GM21360 (cell line): ENCODE measurements around the gene ZNF322.

Experiments
- ATAC-seq: cut with Tn5 transposase; IDR thresholded peaks from one replicate; pipeline ENCODE4 v1.9.1; 2021; ENCODE audit warnings: mild to moderate bottlenecking, moderate library complexity; ENCODE audit not compliant: unreplicated experiment

ZNF322 gene

DNA sequence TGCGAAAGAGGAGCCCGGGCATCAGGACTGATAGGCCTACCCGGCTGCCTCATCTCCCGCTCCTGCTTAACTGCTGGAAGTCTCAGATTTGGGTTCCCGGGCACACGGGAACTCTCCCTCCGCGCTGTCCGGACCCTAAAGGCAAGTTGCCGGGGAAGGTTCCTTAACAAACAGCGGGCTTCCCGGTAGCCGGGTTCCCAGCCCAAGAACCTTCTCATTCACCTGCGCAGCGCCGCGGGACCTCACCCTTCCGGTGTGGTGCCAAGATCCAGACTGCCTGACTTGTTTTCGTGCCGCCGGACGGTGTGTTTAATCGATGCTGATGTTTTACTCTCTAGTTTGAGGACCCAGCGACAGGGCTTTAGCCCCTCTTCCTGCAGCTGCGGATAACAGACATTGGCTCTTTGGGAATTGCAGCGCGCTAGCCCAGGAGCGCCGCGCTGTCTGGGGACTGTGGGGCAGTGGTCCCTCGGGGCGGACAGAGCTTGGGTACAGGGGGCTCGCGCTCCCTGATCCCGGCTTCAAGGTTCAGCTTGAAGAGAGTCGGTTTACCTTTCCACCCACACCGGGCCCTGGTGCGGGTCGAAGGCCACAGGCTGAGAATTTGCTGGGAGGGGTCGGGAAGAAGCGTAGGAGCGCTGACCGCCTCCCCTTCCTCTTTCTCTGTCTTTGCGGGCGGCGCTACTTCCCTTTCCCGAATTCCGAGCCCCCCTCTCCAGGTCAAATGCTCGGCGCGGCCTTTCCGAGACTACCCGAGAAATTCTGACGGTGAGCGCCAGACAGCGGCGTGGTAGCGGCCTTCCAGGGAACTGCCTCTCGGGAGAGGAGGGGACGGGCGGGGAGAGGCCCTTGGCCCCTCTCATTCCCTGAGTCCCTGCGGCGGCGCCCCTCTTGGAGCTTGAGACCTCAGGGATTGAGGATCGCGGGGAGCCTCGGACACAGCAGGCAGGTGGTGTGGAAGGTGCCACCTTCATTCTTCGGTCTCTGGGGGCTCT lies 45.6 kb downstream of the ZNF322 start:
- no peak for ATAC-seq

DNA sequence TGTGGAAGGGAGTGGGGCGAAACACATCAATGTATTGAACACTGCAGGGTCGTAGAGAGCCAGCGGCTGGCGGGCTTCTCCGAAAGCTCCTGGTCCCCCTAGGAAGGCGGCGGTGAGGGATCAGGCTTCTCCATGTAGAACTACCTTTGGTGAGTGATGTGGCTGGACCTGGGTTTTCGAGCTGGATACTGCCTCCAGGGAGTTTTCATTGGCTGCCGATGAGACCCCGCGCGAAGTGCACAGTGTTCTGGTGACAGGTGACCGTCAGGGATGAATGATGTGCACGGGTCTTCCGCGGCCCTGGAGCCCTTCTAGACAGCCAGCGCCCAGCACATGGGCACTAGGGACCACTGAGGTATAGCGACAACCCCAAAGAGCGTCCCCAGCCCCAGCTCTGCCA lies 46.3 kb downstream of the ZNF322 start:
- ATAC-seq: no peak

DNA sequence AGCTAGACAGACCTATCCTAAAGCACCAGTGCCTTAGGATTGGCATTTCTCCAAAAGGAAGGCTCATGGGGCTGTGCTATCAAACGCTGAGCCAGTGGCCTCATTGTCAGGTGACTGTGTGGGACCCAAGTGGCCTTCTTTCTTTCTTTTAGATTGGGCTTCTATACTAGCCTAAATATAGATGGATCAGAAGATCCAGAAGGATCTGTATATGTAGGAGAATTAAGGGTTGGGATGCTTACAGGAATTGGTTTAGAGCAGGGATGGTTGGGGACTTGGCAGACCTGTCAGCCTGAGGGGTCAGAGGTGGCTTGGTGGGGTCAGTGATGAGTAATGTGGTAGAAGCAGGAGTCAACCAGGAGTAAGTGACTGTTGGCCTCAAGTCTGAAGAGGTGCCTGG lies 47.9 kb downstream of the ZNF322 start:
- no peak for ATAC-seq

DNA sequence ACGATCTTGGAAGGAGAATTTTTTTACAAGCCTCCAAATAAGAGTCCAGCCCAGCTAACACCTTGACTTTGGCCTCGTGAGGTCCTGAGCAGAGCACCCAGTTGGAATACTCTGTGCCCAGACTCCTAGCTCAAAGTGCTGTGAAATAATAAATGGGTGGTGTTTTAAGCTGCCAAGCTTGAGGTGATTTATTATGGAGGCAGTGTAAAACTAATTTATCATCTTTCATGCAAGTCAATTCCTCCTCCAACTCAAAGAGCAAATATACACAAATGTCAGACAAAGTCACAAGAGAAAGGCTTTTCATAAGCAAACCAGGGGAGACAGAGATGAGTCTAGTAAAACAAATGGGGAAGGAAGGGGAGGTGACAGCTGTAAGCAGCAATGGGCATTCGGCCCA lies 50.1 kb downstream of the ZNF322 start:
- ATAC-seq: no peak

- no peak for ATAC-seq
Measured at GRCh38 chr6:26607434-26608230, 51.9 kb downstream of the ZNF322 start.

- no peak for ATAC-seq
Measured at GRCh38 chr6:26604797-26605196, 54.7 kb downstream of the ZNF322 start.

DNA sequence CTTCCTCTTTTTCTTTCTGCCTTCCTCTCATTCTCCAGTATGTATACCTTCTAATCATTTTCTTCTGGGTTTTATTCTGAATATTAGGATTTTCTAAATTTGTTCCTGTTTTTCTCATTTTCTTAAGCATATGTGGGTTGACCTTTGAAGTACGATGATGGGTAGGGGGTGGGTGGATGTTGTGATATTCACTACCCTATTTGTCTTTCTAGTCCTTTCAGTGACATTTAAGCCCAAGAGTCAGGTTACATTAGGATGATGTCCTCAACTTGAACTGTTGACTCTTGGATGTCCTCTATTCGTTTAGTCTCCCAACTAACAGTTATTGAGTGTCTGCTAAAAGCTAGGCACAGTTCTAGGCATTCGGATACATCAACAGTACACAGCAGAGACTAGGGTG lies 55.5 kb downstream of the ZNF322 start:
- ATAC-seq: no peak

DNA sequence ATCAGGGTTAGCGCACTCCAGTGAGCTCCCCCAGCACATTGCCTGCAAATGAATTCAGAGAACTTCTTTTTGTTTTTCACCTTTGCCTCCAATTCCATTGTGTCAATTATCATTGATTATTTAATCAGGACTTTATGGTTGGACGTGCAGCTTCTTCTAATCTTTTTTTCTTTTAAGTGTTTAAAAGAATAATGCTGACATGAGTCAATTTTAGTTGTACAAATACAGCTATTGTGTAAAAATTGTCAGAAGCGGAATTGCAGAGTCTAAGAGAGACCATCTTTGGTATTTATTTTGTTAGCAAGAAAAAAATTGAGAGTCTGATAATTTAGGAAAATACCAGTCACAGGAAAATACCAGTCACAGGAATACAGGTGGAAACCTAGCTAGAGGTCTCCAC lies 57.3 kb downstream of the ZNF322 start:
- ATAC-seq: no peak

DNA sequence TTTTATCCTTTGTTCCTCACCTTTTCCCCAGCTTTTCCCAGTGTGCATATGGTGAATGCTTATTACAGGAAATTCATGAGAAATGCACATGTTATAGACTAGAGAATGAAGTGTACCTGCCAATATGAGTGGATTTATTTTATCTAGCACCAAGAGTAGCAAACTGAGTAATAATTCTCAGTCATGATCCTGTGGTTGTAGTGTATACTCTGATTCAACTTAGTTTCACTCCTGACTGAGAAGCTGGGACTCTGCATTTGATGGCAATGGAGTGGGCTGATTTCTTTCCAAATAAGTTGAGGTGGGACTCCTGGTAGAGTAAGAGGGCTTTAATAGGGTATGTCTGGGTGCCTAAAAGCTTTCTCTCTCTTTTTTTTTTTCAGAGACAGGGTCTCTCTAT lies 58.8 kb downstream of the ZNF322 start:
- no peak for ATAC-seq

- ATAC-seq: no peak
Measured at GRCh38 chr6:26599591-26599990, 60.0 kb downstream of the ZNF322 start.

DNA sequence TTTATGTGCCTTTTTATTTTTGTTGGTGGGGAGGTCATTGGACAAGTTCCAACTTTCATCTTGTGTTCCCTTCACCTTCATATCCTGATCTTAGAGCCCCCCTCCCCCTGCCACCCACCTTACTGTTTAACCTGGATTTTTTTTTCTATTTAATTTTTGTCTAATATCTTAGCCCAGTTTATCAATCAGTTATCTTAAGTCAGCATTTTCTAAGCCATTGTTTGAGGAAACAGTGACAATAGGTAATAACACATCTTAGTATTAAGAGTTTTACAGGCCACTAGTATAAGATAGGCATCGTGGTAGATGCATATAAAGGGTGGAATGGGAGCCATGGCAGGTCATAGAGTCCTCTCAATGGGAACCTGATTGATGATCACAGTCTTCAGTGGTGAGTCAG lies 60.4 kb downstream of the ZNF322 start:
- ATAC-seq: no peak

DNA sequence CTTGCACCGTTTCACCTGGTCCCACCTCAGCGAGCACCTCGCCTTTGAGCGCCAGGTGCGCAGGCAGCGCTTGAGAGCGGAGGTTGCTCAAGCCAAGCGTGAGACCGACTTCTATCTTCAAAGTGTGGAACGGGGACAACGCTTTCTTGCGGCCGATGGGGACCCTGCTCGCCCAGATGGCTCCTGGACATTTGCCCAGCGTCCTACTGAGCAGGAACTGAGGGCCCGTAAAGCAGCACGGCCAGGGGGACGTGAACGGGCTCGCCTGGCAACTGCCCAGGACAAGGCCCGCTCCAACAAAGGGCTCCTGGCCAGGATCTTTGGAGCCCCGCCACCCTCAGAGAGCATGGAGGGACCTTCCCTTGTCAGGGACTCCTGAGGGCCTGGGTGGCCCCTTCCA lies 61.3 kb downstream of the ZNF322 start:
- no peak for ATAC-seq

- ATAC-seq: no peak
Measured at GRCh38 chr6:26597821-26598220, 61.7 kb downstream of the ZNF322 start.

- ATAC-seq: no peak
Measured at GRCh38 chr6:26597389-26597766, 62.2 kb downstream of the ZNF322 start.

DNA sequence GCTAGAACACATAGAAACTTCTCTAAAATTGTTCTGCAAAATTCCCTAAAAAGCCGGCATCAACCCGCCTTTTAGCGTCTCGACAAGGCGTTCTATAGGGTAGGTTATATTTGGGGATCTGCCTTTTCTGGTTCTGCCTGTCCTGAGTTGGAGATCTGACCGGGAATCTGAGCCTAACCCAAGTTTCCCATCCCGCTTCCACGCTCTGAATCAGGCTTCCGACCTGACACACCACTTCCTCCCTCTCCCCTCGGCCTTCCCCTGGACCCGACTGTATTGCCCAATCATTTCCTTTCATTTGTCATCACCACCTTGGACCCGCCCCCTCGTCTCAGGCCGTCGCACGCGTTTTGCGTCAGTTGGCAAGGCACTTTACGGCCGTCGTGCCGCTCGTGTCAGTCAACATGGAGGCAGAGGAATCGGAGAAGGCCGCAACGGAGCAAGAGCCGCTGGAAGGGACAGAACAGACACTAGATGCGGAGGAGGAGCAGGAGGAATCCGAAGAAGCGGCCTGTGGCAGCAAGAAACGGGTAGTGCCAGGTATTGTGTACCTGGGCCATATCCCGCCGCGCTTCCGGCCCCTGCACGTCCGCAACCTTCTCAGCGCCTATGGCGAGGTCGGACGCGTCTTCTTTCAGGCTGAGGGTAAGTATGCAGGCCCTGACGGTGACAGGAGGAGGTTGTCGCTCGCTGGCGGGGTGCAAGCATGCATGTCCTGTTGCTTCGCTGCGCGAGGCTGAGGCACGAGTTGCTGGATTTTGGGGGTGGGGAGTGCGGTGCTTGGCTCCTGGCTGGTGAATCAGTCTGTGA lies 62.8 kb downstream of the ZNF322 start, which contains the start of gene ABT1:
Gene ABT1 (plus strand): TSS at position 375 of the 810 bp plus-strand sequence. CDS start 30 bp downstream, at position 405.
- ATAC-seq: peak; percentile 74

- ATAC-seq: peak; percentile 55
Measured at GRCh38 chr6:26595669-26596269, 63.8 kb downstream of the ZNF322 start.

- no peak for ATAC-seq
Measured at GRCh38 chr6:26594730-26595632, 64.6 kb downstream of the ZNF322 start.

DNA sequence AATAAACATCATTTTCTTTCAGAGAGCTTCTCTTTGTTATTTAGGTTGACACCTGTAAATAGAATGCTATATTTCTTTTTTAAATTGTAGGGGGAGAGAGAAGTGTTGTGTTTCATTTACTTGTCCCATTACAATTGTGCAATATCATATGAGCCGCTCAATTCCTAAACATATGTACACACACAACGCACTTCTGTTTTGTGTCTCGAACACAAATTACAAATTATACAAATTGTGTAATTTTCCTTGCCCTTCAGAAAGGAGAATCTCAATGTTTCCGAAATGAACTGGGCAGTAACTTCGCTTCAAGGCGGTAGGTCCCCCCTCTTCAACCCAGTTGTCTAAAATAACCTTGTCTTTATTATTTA lies 65.4 kb downstream of the ZNF322 start:
- ATAC-seq: no peak

GRCh38 chr6:26593278-26594130 lies 66.0 kb downstream of the ZNF322 start:
- no peak for ATAC-seq
